Measurements from ENCODE around the gene RNF113B.

Gene RNF113B

DNA sequence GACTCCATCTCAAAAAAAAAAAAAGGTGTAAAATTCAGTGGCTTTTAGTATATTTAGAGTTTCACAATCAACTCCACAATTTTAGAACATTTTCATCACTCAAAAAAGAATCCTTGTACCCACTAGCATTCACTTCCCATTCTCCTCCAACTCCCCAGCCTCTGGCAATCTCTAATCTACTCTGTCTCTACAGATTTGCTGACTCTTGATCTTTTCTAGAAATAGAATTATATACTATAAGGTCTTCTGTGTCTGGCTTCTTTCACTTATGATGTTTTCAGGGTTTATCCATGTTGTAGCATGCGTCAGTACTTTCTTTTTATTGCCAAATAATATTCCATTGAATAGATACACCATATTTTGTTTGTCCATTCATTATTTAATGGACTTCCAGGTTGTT lies 42.2 kb downstream of the RNF113B start:
- DNase-seq = no peak

DNA sequence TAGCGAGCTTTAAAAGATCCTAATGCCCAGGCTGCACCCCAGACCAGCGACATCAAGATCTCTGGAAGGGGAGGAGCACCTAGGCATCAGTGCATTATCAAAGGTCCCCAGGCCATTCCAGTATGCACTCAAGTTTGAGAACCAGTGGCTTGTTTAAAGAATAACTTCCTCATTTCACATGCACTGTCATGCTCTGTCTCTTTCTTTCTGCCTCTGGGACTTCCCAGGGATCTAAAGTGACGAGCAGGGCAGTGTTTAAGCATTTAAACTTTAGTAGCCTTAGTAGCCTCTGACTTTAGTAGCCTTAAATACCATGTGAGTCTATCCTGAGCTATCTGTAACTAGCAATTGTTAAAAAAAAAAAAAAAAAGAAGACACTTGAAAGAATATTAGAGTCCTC lies 43.1 kb downstream of the RNF113B start:
- no peak for DNase-seq

DNA sequence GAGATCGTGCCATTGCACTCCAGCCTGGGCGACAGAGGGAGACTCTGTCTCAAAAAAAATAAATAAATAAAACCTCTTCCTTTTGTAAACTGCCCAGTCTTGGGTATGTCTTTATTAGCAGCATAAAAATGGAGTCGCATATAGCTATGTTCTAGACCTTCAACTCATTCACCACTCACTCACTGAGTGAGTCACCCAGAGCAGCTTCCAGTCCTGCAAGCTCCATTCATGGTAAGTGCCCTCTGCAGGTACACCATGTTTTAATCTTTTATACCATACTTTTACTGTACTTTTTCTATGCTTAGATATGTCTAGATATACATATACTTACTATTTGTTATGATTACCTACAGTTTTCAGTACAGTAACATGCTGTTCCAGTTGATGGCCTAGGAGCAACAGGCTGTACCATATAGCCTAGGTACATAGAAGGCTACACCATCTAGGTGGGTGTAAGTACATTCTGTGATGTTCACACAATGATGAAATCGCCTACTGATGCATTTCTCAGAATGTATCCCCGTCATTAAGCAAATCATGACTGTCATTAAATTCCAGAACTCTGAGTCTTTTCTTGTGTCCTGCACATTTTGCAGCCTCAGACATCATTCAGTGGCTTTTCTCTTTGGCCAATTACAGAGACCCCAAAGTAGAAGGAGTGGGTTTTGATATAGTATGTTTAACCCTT lies 47.9 kb downstream of the RNF113B start:
- no peak for DNase-seq
